Measurements from ENCODE around the gene IL7R. TPM values are rescaled to one million over a fixed set of nuclear protein-coding genes. Genes with fewer than 3 reads are reported as not detected.

The IL7R gene
- total RNA-seq, 1 experiment from 2014 or later: not detected

- no peak for DNase-seq
- H4K8ac ChIP-seq (replicated peaks; ENCODE audit: insufficient read length, low read depth, low read length): no peak overlapping the region
- no peaks in the 10 kb centered on the region for H3K9me3 ChIP-seq (ENCODE audit: control insufficient read depth, low read depth, low read length)
- H3K27me3 ChIP-seq (ENCODE audit: insufficient read depth, low read length): no peaks in the 10 kb centered on the region
- H2AFZ ChIP-seq (ENCODE audit: low read length): no peak overlapping the region
- no peaks in the 10 kb centered on the region for H3K79me1 ChIP-seq (ENCODE audit: insufficient read depth, low read depth, low read length, poor library complexity, severe bottlenecking)
- H2BK120ac ChIP-seq (ENCODE audit: low read depth, low read length, poor library complexity, severe bottlenecking): no peak overlapping the region
- H4K20me1 ChIP-seq (ENCODE audit: control insufficient read depth, insufficient read depth, insufficient read length): no peaks in the 10 kb centered on the region
- H4K91ac ChIP-seq (ENCODE audit: insufficient read length, low read depth, low read length): no peak overlapping the region
- H2BK20ac ChIP-seq (ENCODE audit: low read depth, low read length, poor library complexity, severe bottlenecking): no peak overlapping the region
- H3K4me2 ChIP-seq (ENCODE audit: insufficient read depth, insufficient read length, low read length): no peak overlapping the region
- no peak overlapping the region for H4K5ac ChIP-seq (ENCODE audit: insufficient read length, low read depth, low read length)
- H3T11ph ChIP-seq (ENCODE audit: low read length): no peak overlapping the region
- no peak overlapping the region for H2BK12ac ChIP-seq (ENCODE audit: insufficient read length, low read depth, low read length)
- no peaks in the 10 kb centered on the region for H3K23me2 ChIP-seq (ENCODE audit: insufficient read length, low read depth, low read length, poor library complexity, severe bottlenecking)
- no peaks in the 10 kb centered on the region for H3K4me1 Mint-ChIP-seq
- TF ChIP-seq CTCF (conservative IDR thresholded peaks at IDR 0.05): no peak
- no peak overlapping the region for H2BK15ac ChIP-seq (ENCODE audit: low read depth, low read length)
- H2AK5ac ChIP-seq (ENCODE audit: insufficient read length, low read length): no peak overlapping the region
- H3K56ac ChIP-seq (ENCODE audit: insufficient read length, low read depth, low read length): no peak overlapping the region
- WGBS (ENCODE audit: extremely low coverage, insufficient read length, low lambda C conversion rate): no CpG with 5 or more reads among the region's 1 CpG
- H3K36me3 Mint-ChIP-seq (ENCODE audit: insufficient read depth in 1 of 3, low read depth in 3 of 3): no peaks in the 10 kb centered on the region; a peak in 1 of 7 replicates
- H3K4me1 ChIP-seq (ENCODE audit: insufficient read depth, low read length): no peaks in the 10 kb centered on the region
- H3K9ac ChIP-seq (ENCODE audit: extremely low read depth, insufficient read length, low read length): no peak overlapping the region
- no peaks in the 10 kb centered on the region for H3K79me2 ChIP-seq (ENCODE audit: insufficient read depth, low read length)
- no peak overlapping the region for H2BK5ac ChIP-seq (ENCODE audit: insufficient read length, low read length)
- no peak overlapping the region for H3K27ac Mint-ChIP-seq
- no peaks in the 10 kb centered on the region for H3K9me3 Mint-ChIP-seq
- no peak overlapping the region for H3K4me3 Mint-ChIP-seq
- H3K27me3 Mint-ChIP-seq (ENCODE audit: low read depth): peaks cover 9% of the 10 kb centered on the region
- H3K23ac ChIP-seq (ENCODE audit: insufficient read length, low read depth, low read length): no peak overlapping the region
- H3K4ac ChIP-seq (ENCODE audit: low read depth, low read length): no peak overlapping the region
- H3K14ac ChIP-seq (ENCODE audit: insufficient read depth, low read length): no peak overlapping the region
- H3K18ac ChIP-seq (ENCODE audit: insufficient read length, low read depth, low read length): no peak overlapping the region
- no peak overlapping the region for H3K27ac ChIP-seq (ENCODE audit: insufficient read length, low read depth, low read length)
Measured at GRCh38 chr5:35819668-35820067, 37.0 kb upstream of the IL7R start.
